IMR-90 (cell line): ENCODE measurements around the gene IL18. TPM values are rescaled to one million over a fixed set of nuclear protein-coding genes. Genes with fewer than 3 reads are reported as not detected.

Experiments used
- ATAC-seq: fragments of 200-7000 bp; cut with Tn5 transposase; 2 replicates; pipeline ENCODE4 v1.9.1; 2020; ENCODE audit warnings: low read depth, mild to moderate bottlenecking, moderate library complexity
- BruUV-seq: library from RNA; stranded (reverse); fragments of 400-500 nt; replicated peaks from 2 replicates; lab custom pipeline; 2021; lab: Mats Ljungman, UMichigan
- CTCF ChIA-PET: fragments of 300-600 bp; formaldehyde crosslinking; extraction: SDS; loops from one replicate; lab custom pipeline; 2021; ENCODE audit warnings: antibody characterized with exemption; lab: Yijun Ruan, JAX
- POLR2A ChIA-PET: fragments of 300-600 bp; sonication (Branson Sonifier 250); formaldehyde crosslinking; loops from one replicate; lab custom pipeline; 2022; ENCODE audit warnings: antibody characterized with exemption; ENCODE audit not compliant: unreplicated experiment; lab: Charles Lee
- DNase-seq: peaks from one replicate; pipeline ENCODE4 v3.0.0; 2013
- H2AFZ ChIP-seq: replicated peaks from 2 replicates; pipeline ENCODE3; 2013; ENCODE audit warnings: low read length, mild to moderate bottlenecking; ENCODE audit not compliant: poor library complexity
- H2AK5ac ChIP-seq: 2 replicates; pipeline ENCODE4 v1.6.1; 2013; ENCODE audit warnings: low read depth, low read length, inconsistent platforms
- H2AK9ac ChIP-seq: replicated peaks from 2 replicates; pipeline ENCODE3; 2013; ENCODE audit warnings: mild to moderate bottlenecking, low read depth, low read length, moderate library complexity; ENCODE audit not compliant: poor library complexity
- H2BK120ac ChIP-seq: 2 replicates; pipeline ENCODE4 v1.6.1; 2013; ENCODE audit warnings: low read depth, low read length, inconsistent platforms
- H2BK15ac ChIP-seq: 3 replicates; pipeline ENCODE4 v1.6.1; 2013; ENCODE audit warnings: low read depth, low read length, inconsistent platforms
- H2BK20ac ChIP-seq: 2 replicates; pipeline ENCODE4 v1.6.1; 2013; ENCODE audit warnings: low read depth, mild to moderate bottlenecking, inconsistent platforms, low read length, moderate library complexity
- H2BK5ac ChIP-seq: 2 replicates; pipeline ENCODE4 v1.6.1; 2013; ENCODE audit warnings: mild to moderate bottlenecking, low read depth, low read length, inconsistent platforms; ENCODE audit not compliant: poor library complexity, severe bottlenecking
- H3K14ac ChIP-seq: replicated peaks from 2 replicates; pipeline ENCODE4 v1.6.1; 2013; ENCODE audit warnings: low read depth, low read length, inconsistent platforms
- H3K18ac ChIP-seq: 2 replicates; pipeline ENCODE4 v1.6.1; 2013; ENCODE audit warnings: low read depth, low read length, control low read depth
- H3K23ac ChIP-seq: 2 replicates; pipeline ENCODE4 v1.6.1; 2013; ENCODE audit warnings: low read depth, low read length, inconsistent platforms
- H3K27ac ChIP-seq: 2 replicates; pipeline ENCODE4 v1.5.1; 2013; ENCODE audit warnings: mild to moderate bottlenecking, control low read depth, low read length; ENCODE audit not compliant: insufficient read depth
- H3K27me3 ChIP-seq: 2 replicates; pipeline ENCODE4 v1.6.1; 2013; ENCODE audit warnings: low read length; ENCODE audit not compliant: control insufficient read depth, insufficient read depth
- H3K36me3 ChIP-seq: 2 replicates; pipeline ENCODE4 v1.6.1; 2013; ENCODE audit warnings: low read length, mixed read lengths; ENCODE audit not compliant: control insufficient read depth, insufficient read depth
- H3K4ac ChIP-seq: 2 replicates; pipeline ENCODE4 v1.6.1; 2013; ENCODE audit warnings: low read depth, low read length, inconsistent platforms
- H3K4me1 ChIP-seq: 2 replicates; pipeline ENCODE4 v1.6.1; 2013; ENCODE audit warnings: low read length, mixed read lengths; ENCODE audit not compliant: control insufficient read depth, insufficient read depth
- H3K4me2 ChIP-seq: 2 replicates; pipeline ENCODE4 v1.6.1; 2013; ENCODE audit warnings: low read depth, mild to moderate bottlenecking, control low read depth, low read length, moderate library complexity
- H3K4me3 ChIP-seq: 2 replicates; pipeline ENCODE4 v1.5.1; 2013; ENCODE audit warnings: low read depth, mild to moderate bottlenecking, control low read depth, low read length, moderate library complexity; ENCODE audit not compliant: insufficient read depth
- H3K56ac ChIP-seq: 2 replicates; pipeline ENCODE4 v1.6.1; 2013; ENCODE audit warnings: low read length, inconsistent platforms; ENCODE audit not compliant: insufficient read depth; ENCODE audit errors: extremely low read depth
- H3K79me1 ChIP-seq, 2 experiments: 2 replicates each; pipeline ENCODE4 v1.6.1; 2013; ENCODE audit warnings: low read length in 2 of 2, inconsistent platforms in 1 of 2, low read depth in 1 of 2
- H3K9ac ChIP-seq: 2 replicates; pipeline ENCODE4 v1.6.1; 2013; ENCODE audit warnings: low read depth, low read length, control low read depth
- H3K9me1 ChIP-seq: 2 replicates; pipeline ENCODE4 v1.6.1; 2013; ENCODE audit warnings: low read length, inconsistent platforms; ENCODE audit not compliant: insufficient read depth
- H3K9me3 ChIP-seq: 2 replicates; pipeline ENCODE4 v1.6.1; 2013; ENCODE audit warnings: low read length; ENCODE audit not compliant: control insufficient read depth, insufficient read depth
- H4K20me1 ChIP-seq: 2 replicates; pipeline ENCODE4 v1.6.1; 2013; ENCODE audit warnings: low read length, inconsistent platforms; ENCODE audit not compliant: insufficient read depth
- H4K5ac ChIP-seq: 2 replicates; pipeline ENCODE4 v1.6.1; 2013; ENCODE audit warnings: mild to moderate bottlenecking, low read depth, low read length, control low read depth
- H4K8ac ChIP-seq, 2 experiments: 2 replicates each; pipeline ENCODE4 v1.6.1; 2013; ENCODE audit warnings: low read depth in 2 of 2, low read length in 2 of 2, control low read depth in 1 of 2, inconsistent platforms in 1 of 2
- H4K91ac ChIP-seq: 2 replicates; pipeline ENCODE4 v1.6.1; 2013; ENCODE audit warnings: low read depth, low read length, inconsistent platforms; ENCODE audit not compliant: insufficient read depth
- MAFK ChIP-seq: IDR thresholded peaks from 2 replicates; pipeline ENCODE4 v1.6.1; 2012; ENCODE audit warnings: low read depth, low read length, improper control_type of control experiment
- MXI1 ChIP-seq: IDR thresholded peaks from 2 replicates; pipeline ENCODE4 v1.6.1; 2012; ENCODE audit warnings: low read depth, mild to moderate bottlenecking, low read length, moderate library complexity, borderline replicate concordance
- NFE2L2 ChIP-seq: fragments of 150-350 bp; IDR thresholded peaks from 2 replicates; pipeline ENCODE4 v1.6.1; 2016; ENCODE audit warnings: low read depth, mild to moderate bottlenecking, low read length
- POLR2A ChIP-seq: IDR thresholded peaks from 2 replicates; pipeline ENCODE4 v1.6.1; 2012; ENCODE audit warnings: mild to moderate bottlenecking, low read depth, low read length
- RAD21 ChIP-seq: IDR thresholded peaks from 2 replicates; pipeline ENCODE4 v1.6.1; 2012; ENCODE audit warnings: low read length, improper control_type of control experiment
- RCOR1 ChIP-seq: IDR thresholded peaks from 2 replicates; pipeline ENCODE4 v1.6.1; 2012; ENCODE audit warnings: mild to moderate bottlenecking, low read length, improper control_type of control experiment; ENCODE audit not compliant: insufficient replicate concordance
- RFX5 ChIP-seq: IDR thresholded peaks from 2 replicates; pipeline ENCODE4 v1.8.0; 2012; ENCODE audit warnings: low read depth, mild to moderate bottlenecking, low read length, moderate library complexity
- SMC3 ChIP-seq: fragments of 150-350 bp; IDR thresholded peaks from 2 replicates; pipeline ENCODE4 v1.6.1; 2016; ENCODE audit warnings: low read depth, mild to moderate bottlenecking, antibody characterized with exemption, low read length, moderate library complexity
- WGBS, 2 experiments: methylation state at CpG; one replicate each; pipeline versions ENCODE4 v1.1.5 to v1.1.7; 2013; ENCODE audit warnings: missing lambda C conversion rate in 2 of 2; ENCODE audit not compliant: insufficient read length in 1 of 2; ENCODE audit errors: extremely low coverage in 2 of 2; 5-methylcytosine and 5-hydroxymethylcytosine counted together
- dilution Hi-C: fragments of 300-500 bp; cut with HindIII; formaldehyde crosslinking; loops from one replicate; pipeline ENCODE4 v1.14.3; 2018; ENCODE audit warnings: low sequenced_read_pairs; ENCODE audit not compliant: unreplicated experiment
- in situ Hi-C: fragments of 300-500 bp; cut with MboI; formaldehyde crosslinking; loops from 3 replicates; pipeline ENCODE4 v1.14.3; 2019; ENCODE audit warnings: low sequenced_read_pairs, inconsistent platforms, mixed read lengths
- intact Hi-C: fragments of 100-400 bp; cut with micrococcal nuclease; formaldehyde crosslinking; loops from 2 replicates; pipeline ENCODE4 v1.10.0; 2022
- polyA plus RNA-seq, 3 experiments: library from polyadenylated mRNA; depleted of rRNA; stranded (reverse); fragments of >200 nt; gene quantifications; 2 replicates each; pipeline ENCODE4 v1.2.3, GENCODE V29; 2012; ENCODE audit warnings: low replicate concordance in 1 of 3
- total RNA-seq: library from RNA; depleted of rRNA; stranded (reverse); fragments of >200 nt; gene quantifications from 2 replicates; pipeline ENCODE4 v1.2.3, GENCODE V29; 2012
- TF ChIP-seq, protein P1 (sequence below): fragments of 150-350 bp; IDR thresholded peaks from 2 replicates; pipeline ENCODE4 v1.6.1; 2016; ENCODE audit warnings: low read depth, mild to moderate bottlenecking, low read length, moderate library complexity, borderline replicate concordance

IL18 gene
- total and polyA plus RNA-seq, 2 of the 4 experiments (the other 2 are of a cell fraction): 0.54 to 0.96 TPM

DNA sequence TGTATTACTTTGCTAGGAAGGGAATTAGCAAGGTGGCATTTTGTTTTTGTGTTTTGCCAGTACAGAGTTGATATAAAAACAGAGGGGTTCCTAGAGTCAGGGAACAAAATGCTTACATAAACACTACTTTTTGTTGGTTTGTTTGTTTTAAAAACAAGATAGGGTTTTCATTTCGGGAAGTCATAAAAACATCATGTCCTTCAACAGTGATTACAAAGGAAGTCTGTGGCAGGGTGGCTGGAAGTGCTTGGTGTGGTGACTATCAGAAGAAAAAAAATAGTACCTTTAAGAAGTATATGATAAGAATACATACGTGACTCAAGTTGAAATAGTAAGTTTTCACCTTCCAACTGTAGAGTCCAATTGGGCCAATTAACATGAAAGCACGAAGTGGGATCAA, 1.2 kb upstream of the IL18 start:
- Histone ChIP-seq H3K56ac (no peak overlapping the region), H3K4me3 (no peak overlapping the region), H3K9me1 (no peaks in the 10 kb centered on the region), H3K4ac (no peak overlapping the region), H2BK120ac (no peak overlapping the region), H2BK15ac (no peak overlapping the region), H2AK9ac (no peak overlapping the region), H2AFZ (no peak overlapping the region), H3K79me1 (no peaks in the 10 kb centered on the region), H4K91ac (no peak overlapping the region), H3K4me2 (no peak overlapping the region), H4K5ac (no peak overlapping the region), H2BK5ac (no peak overlapping the region), H4K8ac (no peak overlapping the region), H3K9me3 (no peaks in the 10 kb centered on the region), H3K23ac (no peak overlapping the region), H3K27me3 (no peaks in the 10 kb centered on the region; the same call in 1 of the 2 replicates), H2AK5ac (no peak overlapping the region), H4K20me1 (no peaks in the 10 kb centered on the region), H3K18ac (no peak overlapping the region), H3K4me1 (peaks cover 5% of the 10 kb centered on the region; the same call in 1 of the 2 replicates), H2BK20ac (no peak overlapping the region), H3K9ac (no peak overlapping the region), H3K36me3 (no peaks in the 10 kb centered on the region), H3K27ac (no peak overlapping the region), H3K14ac (no peak overlapping the region)
- DNase-seq (no peak), ATAC-seq (no peak)
- POLR2A ChIA-PET: no interaction called here
- CTCF ChIA-PET: interaction anchor here (0.8 kb wide), 1 partner anchor 22 kb away, joined by 3 read pairs; no protein-coding TSS in a partner anchor
- intact Hi-C loops: no loop called here
- WGBS, 2 experiments: no CpG with 5 or more reads among the region's 3 CpGs
- dilution Hi-C loops: no loop called here
- TF ChIP-seq RCOR1 (no peak), SMC3 (no peak), RAD21 (no peak), RFX5 (no peak), MAFK (no peak), MXI1 (no peak), POLR2A (no peak), NFE2L2 (no peak)
- TF ChIP-seq, protein P1, sequence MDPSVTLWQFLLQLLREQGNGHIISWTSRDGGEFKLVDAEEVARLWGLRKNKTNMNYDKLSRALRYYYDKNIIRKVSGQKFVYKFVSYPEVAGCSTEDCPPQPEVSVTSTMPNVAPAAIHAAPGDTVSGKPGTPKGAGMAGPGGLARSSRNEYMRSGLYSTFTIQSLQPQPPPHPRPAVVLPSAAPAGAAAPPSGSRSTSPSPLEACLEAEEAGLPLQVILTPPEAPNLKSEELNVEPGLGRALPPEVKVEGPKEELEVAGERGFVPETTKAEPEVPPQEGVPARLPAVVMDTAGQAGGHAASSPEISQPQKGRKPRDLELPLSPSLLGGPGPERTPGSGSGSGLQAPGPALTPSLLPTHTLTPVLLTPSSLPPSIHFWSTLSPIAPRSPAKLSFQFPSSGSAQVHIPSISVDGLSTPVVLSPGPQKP: no peak
- in situ Hi-C loops: no loop called here
- no TSS peak for BruUV-seq
